ENCODE measurements around the gene PRCC.

The PRCC gene

GRCh38 chr1:156801409-156802121, 34.2 kb downstream of the PRCC start:
- FAIRE-seq (no peak), DNase-seq (ENCODE audit: insufficient read length, low spot score) (no peak)
- TF ChIP-seq CTCF (IDR thresholded peaks at IDR 0.05; ENCODE audit: insufficient read depth, missing control alignments) = peak; percentile 18

GRCh38 chr1:156802421-156802935, 35.1 kb downstream of the PRCC start:
- no peak for FAIRE-seq
- TF ChIP-seq CTCF (IDR thresholded peaks at IDR 0.05; ENCODE audit: insufficient read depth, missing control alignments) = no peak
- DNase-seq (ENCODE audit: insufficient read length, low spot score) = no peak

- FAIRE-seq (no peak), DNase-seq (ENCODE audit: insufficient read length, low spot score) (no peak)
- no peak for TF ChIP-seq CTCF (IDR thresholded peaks at IDR 0.05; ENCODE audit: insufficient read depth, missing control alignments)
Measured at GRCh38 chr1:156803086-156803851, 35.9 kb downstream of the PRCC start.

GRCh38 chr1:156804026-156804425, 36.7 kb downstream of the PRCC start:
- FAIRE-seq (no peak), DNase-seq (ENCODE audit: insufficient read length, low spot score) (no peak)
- TF ChIP-seq CTCF (IDR thresholded peaks at IDR 0.05; ENCODE audit: insufficient read depth, missing control alignments) = no peak

- peak; percentile 98 for FAIRE-seq
- peak; percentile 63 for DNase-seq (ENCODE audit: insufficient read length, low spot score)
- TF ChIP-seq CTCF (IDR thresholded peaks at IDR 0.05; ENCODE audit: insufficient read depth, missing control alignments) = no peak
Measured at GRCh38 chr1:156804572-156805243, 37.4 kb downstream of the PRCC start.

GRCh38 chr1:156805766-156806511, 38.6 kb downstream of the PRCC start:
- FAIRE-seq = no peak
- no peak for DNase-seq (ENCODE audit: insufficient read length, low spot score)
- no peak for TF ChIP-seq CTCF (IDR thresholded peaks at IDR 0.05; ENCODE audit: insufficient read depth, missing control alignments)

Measured in D721Med (cell line).